Measurements from ENCODE around the gene CSGALNACT2. TPM values are rescaled to one million over a fixed set of nuclear protein-coding genes. Genes with fewer than 3 reads are reported as not detected.

Gene CSGALNACT2
- total RNA-seq, 2 donors from 2014 or later, result 35.9 to 45.1 TPM

DNA sequence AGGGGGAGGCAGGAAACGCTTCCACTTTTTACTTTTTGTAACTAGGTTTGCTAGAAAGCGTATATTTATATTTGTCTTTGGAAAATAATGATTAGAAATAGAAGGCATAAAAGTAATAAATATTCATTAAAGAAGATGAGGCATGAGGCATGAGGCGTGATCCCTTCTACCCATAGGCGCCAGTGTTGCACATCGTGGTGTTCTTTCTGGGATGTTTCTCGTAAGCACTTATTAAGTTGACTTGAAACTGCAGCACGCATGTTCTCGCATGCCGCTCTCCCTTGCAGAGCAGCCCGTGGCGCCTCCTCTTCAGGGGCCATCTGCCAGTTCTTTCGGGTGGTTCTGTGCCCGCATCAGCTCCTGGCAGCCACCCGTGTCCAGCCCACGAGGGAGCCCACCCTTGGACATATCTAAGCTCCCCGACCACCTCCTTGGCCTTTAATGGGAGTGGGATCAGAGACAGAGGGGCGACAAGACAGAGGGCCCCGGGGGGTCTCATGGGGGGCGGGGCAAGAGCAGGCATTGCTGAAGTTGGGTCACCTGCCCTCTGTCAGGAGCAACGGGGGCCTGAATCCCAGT is 28.5 kb upstream of the CSGALNACT2 start:
- no peak for ATAC-seq (ENCODE audit: insufficient number of reproducible peaks, low FRiP score, low read depth)
- TF ChIP-seq, protein P1, sequence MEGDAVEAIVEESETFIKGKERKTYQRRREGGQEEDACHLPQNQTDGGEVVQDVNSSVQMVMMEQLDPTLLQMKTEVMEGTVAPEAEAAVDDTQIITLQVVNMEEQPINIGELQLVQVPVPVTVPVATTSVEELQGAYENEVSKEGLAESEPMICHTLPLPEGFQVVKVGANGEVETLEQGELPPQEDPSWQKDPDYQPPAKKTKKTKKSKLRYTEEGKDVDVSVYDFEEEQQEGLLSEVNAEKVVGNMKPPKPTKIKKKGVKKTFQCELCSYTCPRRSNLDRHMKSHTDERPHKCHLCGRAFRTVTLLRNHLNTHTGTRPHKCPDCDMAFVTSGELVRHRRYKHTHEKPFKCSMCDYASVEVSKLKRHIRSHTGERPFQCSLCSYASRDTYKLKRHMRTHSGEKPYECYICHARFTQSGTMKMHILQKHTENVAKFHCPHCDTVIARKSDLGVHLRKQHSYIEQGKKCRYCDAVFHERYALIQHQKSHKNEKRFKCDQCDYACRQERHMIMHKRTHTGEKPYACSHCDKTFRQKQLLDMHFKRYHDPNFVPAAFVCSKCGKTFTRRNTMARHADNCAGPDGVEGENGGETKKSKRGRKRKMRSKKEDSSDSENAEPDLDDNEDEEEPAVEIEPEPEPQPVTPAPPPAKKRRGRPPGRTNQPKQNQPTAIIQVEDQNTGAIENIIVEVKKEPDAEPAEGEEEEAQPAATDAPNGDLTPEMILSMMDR (IDR thresholded peaks at IDR 0.05), result no peak

DNA sequence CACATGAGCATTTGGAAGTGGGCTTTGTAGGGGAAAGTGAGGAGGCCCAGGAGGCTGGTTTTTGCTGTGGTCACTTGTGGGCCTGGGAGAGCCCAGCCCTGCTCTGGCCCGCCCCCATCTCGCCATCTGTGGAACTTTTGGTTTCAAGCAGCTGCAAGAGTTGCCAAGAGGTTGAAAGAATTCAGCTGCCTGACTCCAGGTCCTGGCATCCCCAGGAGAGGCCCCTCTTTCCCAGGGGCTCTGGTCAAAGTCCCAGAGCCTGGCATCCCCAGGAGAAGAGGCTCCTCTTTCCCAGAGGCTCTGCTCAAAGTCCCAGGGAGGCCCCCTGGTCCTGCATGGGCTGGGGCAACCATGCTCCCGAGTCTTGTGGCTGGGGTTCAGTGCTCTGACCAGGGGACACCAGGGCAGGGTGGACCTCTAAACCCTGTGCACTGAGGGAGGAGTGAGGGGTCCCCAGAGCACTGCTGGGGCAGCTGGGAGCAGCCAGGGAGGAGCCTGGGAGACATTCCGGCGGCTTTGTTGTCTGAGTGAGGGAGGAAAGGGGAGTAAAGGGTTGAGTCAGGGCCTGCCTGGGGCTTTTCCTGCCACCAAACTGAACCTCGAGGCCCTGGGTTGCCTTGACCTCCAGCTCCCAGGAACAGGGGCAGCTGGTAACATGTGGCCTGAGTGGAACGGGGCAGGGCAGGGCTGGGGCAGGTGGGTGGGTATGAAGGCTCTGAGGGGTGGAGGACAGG is 27.7 kb upstream of the CSGALNACT2 start:
- Histone ChIP-seq H3K36me3 (no peaks in the 10 kb centered on the region), H3K4me1 (ENCODE audit: control insufficient read depth in 1 of 2, low read depth in 2 of 2) (no peaks in the 10 kb centered on the region), H3K27ac (no peak overlapping the region), H3K27me3 (replicated peaks; ENCODE audit: insufficient read depth) (no peaks in the 10 kb centered on the region), H3K9me3 (no peaks in the 10 kb centered on the region), H3K4me3 (no peak overlapping the region)
- TF ChIP-seq, protein P1 (IDR thresholded peaks at IDR 0.05), result no peak
- DNase-seq (ENCODE audit: low spot score) (no peak), ATAC-seq (ENCODE audit: insufficient number of reproducible peaks, low FRiP score, low read depth) (no peak)

More for the DNA sequence above, 28.5 kb upstream of the CSGALNACT2 start:
- no peaks in the 10 kb centered on the region for H3K27me3 ChIP-seq (replicated peaks; ENCODE audit: insufficient read depth)
- no peaks in the 10 kb centered on the region for H3K9me3 ChIP-seq
- DNase-seq (ENCODE audit: low spot score), result no peak
- no peak overlapping the region for H3K4me3 ChIP-seq
- no peaks in the 10 kb centered on the region for H3K36me3 ChIP-seq
- peaks cover 0 to 5% of the 10 kb centered on the region in 2 donors for H3K4me1 ChIP-seq (ENCODE audit: control insufficient read depth in 1 of 2, low read depth in 2 of 2)
- no peak overlapping the region for H3K27ac ChIP-seq

DNA sequence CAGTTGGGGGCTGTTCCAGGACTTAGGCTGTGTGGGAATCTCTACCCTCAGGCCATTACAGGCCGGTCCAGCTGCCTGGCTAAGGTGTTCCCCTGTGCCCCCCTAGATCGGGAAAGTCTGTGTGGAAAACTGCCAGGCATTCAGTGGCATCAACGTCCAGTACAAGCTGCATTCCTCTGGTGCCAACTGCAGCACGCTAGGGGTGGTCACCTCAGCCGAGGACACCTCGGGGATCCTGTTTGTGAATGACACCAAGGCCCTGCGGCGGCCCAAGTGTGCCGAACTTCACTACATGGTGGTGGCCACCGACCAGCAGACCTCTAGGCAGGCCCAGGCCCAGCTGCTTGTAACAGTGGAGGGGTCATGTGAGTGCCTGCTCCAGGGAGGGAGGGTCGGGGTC is 27.1 kb upstream of the CSGALNACT2 start:
- no peak overlapping the region for H3K4me3 ChIP-seq
- TF ChIP-seq, protein P1 (IDR thresholded peaks at IDR 0.05), result no peak

DNA sequence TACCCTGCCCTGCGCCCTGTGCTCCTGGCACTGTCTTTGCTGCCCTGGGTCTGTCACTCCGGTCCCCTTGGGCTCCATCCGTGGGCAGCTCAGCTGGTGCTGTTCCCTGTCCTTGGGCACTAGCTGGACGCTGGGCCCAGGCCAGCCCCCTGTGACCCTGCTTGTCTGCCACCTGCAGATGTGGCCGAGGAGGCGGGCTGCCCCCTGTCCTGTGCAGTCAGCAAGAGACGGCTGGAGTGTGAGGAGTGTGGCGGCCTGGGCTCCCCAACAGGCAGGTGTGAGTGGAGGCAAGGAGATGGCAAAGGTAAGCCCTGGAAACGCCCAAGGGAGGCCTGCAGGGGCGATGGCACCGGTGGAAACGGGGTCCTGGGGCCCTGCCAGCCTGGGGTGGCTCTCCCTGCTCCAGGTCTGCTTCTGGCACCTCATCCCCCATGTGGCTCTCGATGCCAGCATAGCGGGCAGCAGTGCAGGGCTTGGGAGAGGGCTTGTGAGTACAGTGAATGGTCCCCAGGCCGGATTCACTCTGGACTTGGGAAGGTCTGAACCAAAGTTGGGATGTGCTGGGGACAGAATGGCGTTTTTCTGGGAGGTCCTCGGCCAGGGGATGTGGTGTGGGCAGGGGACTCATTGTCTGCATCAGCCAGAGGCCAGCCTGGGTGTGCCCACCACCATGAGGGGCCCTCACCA is 26.2 kb upstream of the CSGALNACT2 start:
- Histone ChIP-seq H3K27me3 (replicated peaks; ENCODE audit: insufficient read depth) (no peaks in the 10 kb centered on the region), H3K4me1 (ENCODE audit: control insufficient read depth in 1 of 2, low read depth in 2 of 2) (no peaks in the 10 kb centered on the region), H3K9me3 (no peaks in the 10 kb centered on the region), H3K27ac (no peak overlapping the region), H3K4me3 (no peak overlapping the region), H3K36me3 (no peaks in the 10 kb centered on the region)
- TF ChIP-seq, protein P1 (IDR thresholded peaks at IDR 0.05), result no peak
- no peak for DNase-seq (ENCODE audit: low spot score)
- no peak for ATAC-seq (ENCODE audit: insufficient number of reproducible peaks, low FRiP score, low read depth)

More for the DNA sequence above, 27.1 kb upstream of the CSGALNACT2 start:
- Histone ChIP-seq H3K27ac (no peak overlapping the region), H3K36me3 (no peaks in the 10 kb centered on the region), H3K9me3 (no peaks in the 10 kb centered on the region), H3K27me3 (replicated peaks; ENCODE audit: insufficient read depth) (no peaks in the 10 kb centered on the region), H3K4me1 (ENCODE audit: control insufficient read depth in 1 of 2, low read depth in 2 of 2) (no peaks in the 10 kb centered on the region)
- ATAC-seq (ENCODE audit: insufficient number of reproducible peaks, low FRiP score, low read depth) (no peak), DNase-seq (ENCODE audit: low spot score) (no peak)

DNA sequence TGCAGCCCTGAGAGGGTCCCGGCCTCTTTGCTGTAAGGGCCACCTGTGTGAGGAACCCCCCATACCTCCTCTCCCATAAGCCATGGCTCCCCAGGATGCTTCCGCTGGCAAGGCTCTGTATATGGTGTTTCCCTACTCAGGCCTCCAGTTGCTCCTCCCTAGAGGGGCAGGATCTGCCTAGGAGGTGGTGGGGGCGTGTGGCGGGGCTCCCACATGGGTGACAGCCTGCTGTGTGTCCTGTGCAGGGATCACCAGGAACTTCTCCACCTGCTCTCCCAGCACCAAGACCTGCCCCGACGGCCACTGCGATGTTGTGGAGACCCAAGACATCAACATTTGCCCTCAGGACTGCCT is 25.7 kb upstream of the CSGALNACT2 start:
- no peaks in the 10 kb centered on the region for H3K9me3 ChIP-seq
- H3K36me3 ChIP-seq, result no peaks in the 10 kb centered on the region
- no peaks in the 10 kb centered on the region for H3K4me1 ChIP-seq (ENCODE audit: control insufficient read depth in 1 of 2, low read depth in 2 of 2)
- H3K27ac ChIP-seq, result no peak overlapping the region
- H3K27me3 ChIP-seq (replicated peaks; ENCODE audit: insufficient read depth), result no peaks in the 10 kb centered on the region
- DNase-seq (ENCODE audit: low spot score) (no peak), ATAC-seq (ENCODE audit: insufficient number of reproducible peaks, low FRiP score, low read depth) (no peak)
- no peak overlapping the region for H3K4me3 ChIP-seq
- TF ChIP-seq, protein P1 (IDR thresholded peaks at IDR 0.05), result no peak
